HPDE6-E6E7 (cell line): ENCODE results near the gene NOX4.
"Not testable (repeated sequence)": the region's sequence is repeated elsewhere in the genome, so short reads cannot be mapped to it uniquely, and the experiment has no call there.

ENCODE experiments used
- DNase-seq: peaks from one replicate; pipeline ENCODE4 v3.0.0; 2011; ENCODE audit warnings: missing footprints; ENCODE audit errors: extremely low spot score

NOX4 gene

DNA sequence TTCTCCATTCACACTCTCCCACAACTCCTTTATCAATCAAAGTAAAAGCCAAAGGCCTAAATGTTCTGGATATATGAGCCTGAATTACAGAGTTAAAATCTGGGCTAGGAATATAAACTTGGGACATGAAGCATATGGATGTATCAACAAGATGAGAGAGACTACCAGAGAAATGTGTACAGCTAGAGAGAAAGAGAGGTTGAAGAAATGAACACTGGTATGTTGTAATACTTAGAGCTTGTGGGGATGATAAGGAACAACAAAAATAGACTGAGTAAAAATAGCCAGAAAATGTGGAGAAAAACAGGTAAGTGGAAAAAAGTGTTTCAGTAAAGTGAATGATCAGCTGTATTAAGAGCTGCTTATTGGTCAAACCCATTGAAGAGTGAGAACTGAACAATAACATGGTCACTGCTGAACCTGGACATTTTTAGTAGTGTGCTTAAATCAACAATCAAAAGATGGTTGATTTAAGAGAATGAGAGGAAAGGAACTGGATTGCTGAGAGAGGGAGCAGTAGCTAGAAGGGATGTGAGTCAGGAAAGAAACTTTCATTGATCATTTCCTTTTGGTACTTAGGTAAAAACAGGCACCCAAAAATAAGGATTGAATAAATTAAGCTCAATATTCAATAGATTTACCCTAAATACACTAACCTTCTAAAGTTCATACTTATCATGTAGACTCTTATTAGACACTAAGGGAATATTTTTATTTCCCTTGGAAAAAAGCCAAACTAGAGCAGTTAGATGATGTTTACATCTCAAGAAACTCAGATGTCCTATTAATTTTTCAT lies 111.0 kb downstream of the NOX4 start:
- not testable (repeated sequence) for DNase-seq

DNA sequence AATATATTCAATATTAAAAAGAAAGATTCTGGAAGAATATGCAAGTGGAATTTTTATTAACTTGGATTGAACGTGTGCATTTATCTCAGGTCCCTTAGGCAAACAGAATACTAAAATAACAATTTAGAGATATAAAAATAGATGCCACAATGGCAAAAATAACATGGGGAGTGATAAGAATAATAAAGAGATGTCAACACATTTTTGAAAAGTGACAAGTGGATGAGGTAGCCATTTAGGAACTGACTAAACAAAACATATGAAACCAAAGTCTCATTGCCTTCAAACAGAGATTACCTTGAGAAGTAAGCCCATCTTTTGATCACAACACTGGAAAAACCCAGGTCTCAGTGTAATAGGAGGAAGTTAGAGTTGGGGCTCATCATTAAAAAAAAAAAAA lies 112.2 kb downstream of the NOX4 start:
- not testable (repeated sequence) for DNase-seq

DNA sequence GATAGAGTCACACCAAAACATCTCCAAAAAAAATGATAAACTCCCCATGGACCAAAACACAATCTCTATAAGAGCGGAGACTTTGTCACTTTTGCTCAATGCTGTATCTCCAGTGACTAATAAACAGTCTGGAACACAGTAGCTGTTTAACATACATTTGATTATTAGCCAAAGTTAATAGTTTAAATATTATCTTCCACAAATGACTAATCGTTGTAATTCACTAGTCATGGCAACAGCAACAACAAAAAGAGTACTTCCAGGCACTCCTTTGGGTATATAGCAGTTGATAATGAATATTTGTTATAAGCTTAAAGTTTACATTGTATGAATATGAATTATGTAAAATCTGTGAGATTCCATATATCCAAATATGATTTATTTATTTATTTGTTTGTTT lies 121.8 kb downstream of the NOX4 start:
- DNase-seq = not testable (repeated sequence)

DNA sequence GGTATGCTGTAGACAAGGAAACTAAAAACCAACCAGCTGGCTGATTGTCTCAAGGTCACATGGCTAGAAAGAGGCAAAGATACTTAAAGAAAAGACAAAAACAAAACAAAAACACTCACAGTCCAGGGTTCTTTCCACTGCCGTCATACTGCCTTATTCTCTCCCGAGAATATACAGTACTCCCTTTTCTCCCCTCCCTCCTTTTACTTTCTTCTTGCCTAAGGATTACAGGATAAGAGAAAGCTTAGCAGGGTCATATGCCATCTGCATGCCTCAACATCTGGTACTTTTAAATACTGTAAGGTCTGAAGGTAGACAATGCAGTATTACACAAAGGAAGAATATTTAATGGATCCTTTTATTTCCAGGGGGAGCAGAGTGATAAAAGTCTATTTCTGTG lies 126.3 kb downstream of the NOX4 start:
- not testable (repeated sequence) for DNase-seq

DNA sequence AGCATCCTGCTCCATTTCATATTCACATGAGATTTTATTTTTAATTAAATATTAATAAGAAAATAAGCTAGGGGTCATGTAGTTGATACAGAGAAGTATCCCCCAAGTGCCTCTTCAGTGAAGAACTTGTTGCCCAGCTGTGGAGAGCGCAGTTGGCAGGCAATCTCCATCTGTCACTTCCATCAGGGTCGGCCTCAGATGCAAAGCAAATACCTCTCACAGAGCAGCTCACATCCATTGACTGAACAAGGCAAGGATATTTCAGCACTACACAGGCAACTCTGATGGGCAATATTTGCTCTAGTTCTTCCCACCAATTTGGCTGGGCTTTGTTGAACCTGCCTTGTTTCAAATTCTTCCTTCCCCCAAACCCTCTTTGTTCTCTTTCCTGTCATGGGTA lies 129.4 kb downstream of the NOX4 start:
- no peak for DNase-seq

DNA sequence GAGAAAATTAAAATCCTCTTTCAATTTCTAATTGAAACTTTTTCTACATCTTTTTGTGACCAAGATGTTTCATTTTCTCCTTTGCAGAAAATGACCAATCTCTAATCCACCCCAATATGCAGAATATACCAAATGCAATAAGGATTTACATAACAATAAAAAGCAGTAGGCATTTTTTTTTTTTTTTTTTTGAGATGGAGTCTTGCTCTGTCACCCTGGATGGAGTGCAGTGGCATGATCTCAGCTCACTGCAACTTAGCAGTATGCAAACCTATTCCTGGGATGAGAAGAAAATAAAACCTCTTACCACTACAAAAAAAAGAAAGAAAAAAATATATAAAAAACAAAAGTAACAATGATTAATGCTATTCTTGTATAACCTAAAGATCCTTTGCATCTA lies 132.0 kb downstream of the NOX4 start:
- DNase-seq = not testable (repeated sequence)

DNA sequence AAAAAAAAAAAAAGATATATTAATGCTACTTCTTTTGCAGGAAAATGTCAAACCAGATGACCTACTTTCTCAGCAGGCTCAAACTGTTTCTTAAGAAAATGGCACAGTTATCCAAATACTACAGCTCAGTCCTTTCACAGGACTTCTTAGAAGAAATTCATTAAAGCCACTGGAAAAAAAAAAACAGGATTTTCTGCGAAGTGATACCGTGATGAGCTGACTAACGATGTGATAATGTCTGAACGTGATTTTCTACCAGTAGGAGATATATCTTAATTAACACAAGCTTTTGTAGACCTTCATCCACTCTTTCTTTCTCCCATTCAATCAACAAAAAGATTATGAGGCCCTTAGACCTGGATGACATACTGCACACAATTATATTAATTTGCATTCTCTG lies 132.4 kb downstream of the NOX4 start:
- no peak for DNase-seq

DNA sequence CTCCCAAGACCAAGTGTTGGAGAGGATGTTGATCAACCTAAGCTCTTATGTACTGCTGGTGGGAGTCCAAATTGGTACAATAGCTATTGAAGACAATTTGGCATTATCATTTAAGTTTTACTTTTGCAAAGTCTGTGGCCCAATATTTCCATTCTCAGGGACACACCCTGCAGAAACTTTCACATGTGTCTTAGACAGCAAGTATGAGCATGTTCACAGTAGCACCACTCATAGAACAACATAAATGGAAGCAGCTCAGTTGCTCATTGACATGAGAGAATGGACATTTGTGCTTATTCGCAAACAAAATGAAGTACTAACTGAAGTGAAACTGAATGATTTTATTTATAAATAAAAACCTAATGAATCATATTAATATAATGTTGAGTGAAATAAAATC lies 135.5 kb downstream of the NOX4 start:
- DNase-seq = peak; percentile 15

DNA sequence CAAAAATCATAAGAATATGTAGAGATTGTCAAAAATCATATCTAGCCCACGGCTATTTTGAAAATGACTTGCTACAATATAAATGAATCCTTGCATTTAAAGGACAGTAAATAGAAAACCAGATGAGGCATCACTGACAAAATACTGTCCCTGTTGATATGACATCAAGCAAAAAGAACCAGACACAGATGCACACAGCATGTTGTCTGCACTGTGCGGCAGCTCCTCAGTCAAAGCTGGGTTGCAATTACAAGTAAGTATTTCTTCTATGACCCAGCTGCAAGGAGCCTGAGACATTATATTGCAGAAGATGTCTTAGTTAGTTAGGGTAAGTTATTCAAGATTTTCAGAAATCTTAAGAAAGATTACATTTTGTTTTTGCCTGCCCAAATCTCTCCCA lies 136.7 kb downstream of the NOX4 start:
- DNase-seq = not testable (repeated sequence)

DNA sequence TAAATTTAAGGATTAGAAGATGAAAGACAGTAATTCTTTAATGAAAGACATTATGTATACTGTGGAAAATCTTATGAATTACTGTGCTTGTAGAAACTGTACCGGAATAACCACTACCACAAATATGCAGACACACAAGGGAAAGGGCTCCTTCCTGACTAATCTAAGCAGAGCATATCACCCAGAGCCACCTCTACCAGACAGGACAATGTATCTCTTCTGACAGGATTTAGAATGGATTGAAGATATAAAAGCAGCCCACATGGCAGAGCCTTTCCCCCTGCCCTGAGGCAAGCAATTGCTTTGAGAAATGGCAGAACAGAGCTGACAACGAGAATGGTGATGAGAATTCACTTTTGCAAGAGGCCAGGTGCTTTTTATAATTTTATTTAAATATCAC lies 144.1 kb downstream of the NOX4 start:
- DNase-seq = no peak

DNA sequence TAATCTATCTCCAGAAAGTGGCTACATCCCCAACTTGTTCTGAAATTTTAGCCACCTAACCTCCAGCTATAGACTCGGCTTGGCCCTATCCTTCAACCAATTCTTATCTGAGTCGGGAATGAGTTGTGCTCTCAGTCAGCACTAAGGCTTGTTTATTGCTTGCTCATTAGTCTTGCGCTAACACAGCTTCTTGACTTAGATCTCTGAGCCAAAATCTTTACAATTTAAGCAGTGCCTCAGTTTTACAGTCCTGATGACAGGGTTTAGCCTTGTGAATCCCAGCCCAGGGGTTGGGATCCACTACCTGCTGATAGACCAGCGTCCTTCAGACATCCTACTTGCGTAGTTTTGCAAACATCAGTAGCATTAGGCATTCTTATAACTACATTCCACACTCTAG lies 144.6 kb downstream of the NOX4 start:
- DNase-seq = no peak

DNA sequence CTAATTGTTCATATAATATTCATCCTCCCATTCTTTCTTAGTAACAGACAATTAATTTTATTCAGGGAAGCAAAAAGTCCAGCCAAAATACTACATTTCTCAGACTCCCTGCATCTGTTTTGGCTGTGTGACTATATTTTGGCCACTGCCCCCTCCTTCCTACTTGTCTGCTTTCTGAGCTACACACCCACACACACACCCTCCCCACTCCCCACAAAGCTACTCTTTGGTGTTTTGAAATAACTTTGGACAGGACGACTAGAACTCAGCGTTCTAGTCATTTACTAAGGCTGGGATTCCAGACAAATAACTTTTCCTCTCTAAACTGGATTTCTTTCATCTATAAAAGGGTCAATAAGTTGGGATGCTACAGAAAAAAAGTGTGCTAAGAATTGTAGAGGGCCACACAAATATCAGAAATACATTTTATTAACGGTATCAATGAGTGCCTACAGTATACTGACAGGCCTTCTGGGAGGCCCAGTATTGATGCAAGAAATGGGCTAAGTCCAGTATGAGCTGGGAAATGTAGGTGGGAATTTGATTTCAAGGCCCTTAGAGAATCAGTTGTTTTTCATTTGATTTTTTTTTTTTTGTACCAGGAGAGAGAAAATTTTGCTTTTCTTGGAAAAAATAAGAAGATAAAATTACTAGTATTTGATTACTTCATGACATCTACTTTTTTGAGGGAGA lies 148.1 kb downstream of the NOX4 start:
- DNase-seq = not testable (repeated sequence)

DNA sequence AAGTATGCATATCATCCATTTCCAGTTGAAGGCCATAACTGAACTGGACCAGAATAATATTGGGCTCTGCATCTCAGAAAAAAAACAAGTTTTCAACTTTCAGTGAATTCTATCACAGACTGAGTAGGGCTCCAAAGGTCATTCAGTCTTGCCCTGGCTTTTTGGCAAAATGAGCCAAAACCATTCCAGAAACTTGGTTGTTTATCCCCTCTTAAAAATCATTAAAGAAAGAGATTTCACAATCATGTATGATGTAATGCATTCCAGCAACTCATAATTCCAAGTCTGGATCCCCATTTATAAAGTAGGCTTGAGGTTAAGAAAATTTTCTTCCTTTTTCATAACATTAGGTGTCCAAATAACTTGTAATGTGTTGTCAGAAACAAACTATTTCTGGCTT lies 150.7 kb downstream of the NOX4 start:
- DNase-seq = not testable (repeated sequence)

DNA sequence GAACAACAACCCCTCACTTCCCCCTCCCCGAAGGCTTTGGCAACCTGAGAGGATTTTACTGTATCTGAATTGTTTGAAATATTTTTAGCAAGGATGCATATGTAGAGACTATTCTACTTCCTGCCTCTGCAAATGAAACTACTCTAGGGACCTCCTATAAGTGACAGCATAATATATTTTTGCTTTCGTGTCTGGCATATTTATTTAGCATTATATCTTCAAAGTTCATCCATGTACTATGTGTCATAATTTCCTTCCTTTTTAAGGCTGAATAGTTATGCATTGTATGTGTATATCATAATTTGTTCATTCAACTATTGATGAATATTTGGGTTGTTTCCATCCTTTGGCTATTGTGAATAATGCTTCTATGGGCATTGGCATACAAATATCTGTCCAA lies 153.1 kb downstream of the NOX4 start:
- DNase-seq = not testable (repeated sequence)

DNA sequence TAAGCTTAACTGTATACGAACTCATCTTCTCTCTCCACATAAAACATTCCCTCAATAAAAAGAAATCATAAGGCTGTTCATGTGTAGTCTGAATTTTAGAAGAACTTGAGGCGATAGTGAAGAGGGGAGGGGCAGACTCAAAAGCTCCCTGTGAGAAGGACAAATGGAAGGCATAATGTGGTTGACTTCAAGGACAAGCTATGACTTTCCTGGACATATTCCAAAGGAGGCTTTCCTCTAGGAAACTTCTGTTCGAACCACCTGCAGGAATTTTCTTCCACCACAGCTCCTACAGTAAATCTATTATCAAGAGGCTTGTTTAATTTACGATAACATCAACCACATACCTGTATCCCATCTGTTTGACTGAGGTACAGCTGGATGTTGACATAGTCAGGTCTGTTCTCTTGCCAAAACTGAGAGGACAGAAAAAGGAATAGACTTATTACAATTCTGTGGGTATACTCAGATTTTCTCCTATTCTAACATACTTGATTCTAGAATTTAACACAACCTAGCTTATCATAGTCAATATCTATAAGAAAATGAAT lies 154.0 kb downstream of the NOX4 start:
- not testable (repeated sequence) for DNase-seq

DNA sequence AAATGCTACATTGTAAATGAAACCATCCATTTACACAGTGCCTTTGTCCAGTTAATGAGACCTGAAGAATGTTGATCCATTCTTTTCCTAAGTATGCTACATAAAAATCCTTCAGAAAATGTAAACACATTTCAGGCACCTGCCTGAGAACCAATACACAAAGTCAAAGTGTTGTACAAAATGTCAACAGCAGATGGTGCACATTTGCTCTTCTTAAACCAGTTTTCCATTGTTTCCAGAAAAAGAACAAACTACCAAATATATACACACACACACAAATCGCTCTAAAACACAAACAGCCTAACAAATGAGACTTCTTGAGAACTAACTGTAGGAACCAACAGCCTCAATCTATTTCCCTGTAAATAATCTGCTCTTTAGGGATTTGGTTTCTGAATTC lies 157.5 kb downstream of the NOX4 start:
- DNase-seq = peak; percentile 1

DNA sequence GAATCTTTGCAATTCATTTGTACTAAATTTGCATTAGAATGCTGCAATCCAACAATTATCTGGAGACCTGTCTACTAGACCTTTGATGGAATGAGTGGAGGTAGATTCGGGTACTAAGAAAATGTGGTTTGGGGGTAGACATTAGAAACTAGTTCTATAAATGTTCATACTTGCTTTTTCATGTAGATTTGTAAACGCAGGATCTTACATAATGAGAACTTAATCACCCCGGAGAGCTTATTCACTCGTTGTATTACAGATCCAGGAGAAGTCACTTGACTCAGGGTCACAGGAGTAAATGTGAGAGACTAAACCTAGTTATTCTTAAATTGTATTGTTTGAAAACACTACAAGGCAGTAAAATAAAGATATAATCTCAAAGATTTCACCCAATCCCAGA lies 159.2 kb downstream of the NOX4 start:
- not testable (repeated sequence) for DNase-seq

DNA sequence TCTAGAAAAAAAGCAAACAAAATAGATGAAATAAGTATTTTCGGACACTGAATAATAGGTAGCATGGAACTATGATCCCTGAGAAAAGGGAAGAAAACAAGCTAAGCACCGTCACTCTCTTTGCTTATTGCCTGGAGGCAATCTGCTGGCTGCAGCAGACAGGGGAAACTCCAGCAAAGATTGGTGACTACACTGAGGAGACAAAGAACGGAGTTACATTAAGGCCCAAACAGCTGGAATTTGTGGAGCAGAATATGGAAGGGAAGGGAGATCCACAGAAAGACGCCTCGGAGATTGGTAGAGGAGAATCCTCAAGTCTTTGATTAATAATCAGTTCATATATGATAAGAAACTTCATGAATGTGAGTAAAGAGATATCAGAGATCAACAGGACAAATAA lies 163.3 kb downstream of the NOX4 start:
- no peak for DNase-seq

DNA sequence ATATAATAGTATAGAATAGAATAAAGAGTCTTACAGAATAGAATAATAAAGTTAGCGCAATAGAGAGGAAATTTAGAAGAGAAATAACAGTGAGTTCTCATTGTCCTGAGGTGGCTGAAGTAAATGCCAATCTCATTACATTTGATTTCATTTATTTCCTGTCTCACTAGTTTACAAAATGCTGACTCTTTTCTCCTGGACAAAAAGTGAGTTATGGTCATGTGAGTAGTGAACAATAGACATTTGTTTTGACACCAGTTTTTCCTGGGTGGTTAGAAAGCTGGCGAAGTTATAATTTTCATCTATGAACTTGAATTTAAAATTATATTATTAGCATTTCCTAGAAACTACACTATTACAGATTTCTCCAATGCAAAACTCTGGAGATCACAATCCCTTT lies 169.8 kb downstream of the NOX4 start:
- no peak for DNase-seq

DNA sequence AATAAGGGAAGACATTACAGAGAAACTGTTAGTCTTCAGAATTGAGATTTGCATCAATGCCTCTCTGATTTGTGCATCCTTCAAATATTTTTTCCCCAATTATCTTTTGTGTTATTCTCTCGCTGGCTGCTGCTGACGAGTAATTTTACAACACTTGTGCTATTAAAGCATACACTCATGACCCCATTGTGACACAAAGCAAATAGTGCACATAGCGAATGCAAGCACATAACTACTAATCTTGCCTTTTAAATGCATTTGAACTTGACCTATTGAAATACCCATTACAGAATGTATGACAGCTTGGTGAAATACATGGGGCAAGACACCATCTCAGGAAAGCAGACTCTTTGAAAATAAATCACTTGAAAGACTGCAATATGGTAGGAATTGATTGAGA lies 180.6 kb downstream of the NOX4 start:
- DNase-seq = not testable (repeated sequence)

DNA sequence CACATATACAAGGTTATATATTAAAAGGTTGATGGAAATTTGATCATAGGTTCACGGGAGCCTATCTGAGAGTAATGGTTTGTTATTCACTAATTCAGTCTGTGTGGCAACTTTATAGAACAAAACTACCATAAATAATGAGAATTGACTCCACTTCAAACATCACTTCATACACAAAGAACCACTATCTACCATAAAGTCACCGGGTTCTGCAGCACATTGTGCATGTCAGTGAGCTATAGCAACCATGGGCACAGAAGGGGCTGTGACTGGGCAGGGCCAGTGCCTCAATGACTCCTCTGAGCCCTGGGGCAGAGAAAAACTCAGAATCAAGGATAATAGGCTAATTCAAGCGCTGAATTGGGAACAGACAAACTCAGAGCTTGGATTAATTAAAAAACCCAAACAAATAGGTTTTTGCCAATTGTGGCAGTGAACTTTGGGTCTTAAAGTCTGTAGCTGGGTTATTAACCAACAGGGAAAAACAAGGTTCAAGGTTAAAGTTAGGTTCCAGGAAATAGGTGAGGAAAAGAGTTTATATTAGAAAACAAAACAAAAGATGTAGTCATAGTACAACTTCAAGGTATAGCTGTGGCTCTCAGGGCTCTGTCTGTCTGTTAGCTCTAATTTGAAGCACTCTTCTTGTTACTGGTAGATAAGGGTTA lies 181.7 kb downstream of the NOX4 start:
- DNase-seq = not testable (repeated sequence)

DNA sequence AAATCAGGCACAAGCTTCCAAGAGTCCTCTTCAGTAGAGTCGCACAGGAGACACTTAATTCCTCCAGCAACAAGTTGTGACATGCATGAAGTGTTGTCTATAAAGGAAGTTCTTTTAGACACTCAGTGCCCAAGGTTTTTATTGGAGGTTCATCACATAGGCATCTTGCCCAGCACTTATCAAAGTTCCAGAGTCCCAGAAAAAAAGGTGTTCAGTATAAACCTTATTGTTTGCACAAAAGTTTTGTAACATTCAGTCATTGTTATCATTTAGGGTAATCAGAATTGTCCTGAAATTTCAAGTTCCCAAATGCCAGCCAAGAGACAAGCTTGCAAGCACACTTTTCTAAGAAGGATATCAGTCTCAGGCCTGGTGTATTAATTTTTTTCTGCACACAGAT lies 182.9 kb downstream of the NOX4 start:
- not testable (repeated sequence) for DNase-seq
